AG20443 (cell line): ENCODE measurements around the gene ADK.
"Not testable (repeated sequence)": the region's sequence is repeated elsewhere in the genome, so short reads cannot be mapped to it uniquely, and the experiment has no call there.

Experiments
- DNase-seq: peaks from one replicate; pipeline ENCODE4 v3.0.0; 2012; ENCODE audit warnings: low spot score, mixed read lengths

Gene ADK

DNA sequence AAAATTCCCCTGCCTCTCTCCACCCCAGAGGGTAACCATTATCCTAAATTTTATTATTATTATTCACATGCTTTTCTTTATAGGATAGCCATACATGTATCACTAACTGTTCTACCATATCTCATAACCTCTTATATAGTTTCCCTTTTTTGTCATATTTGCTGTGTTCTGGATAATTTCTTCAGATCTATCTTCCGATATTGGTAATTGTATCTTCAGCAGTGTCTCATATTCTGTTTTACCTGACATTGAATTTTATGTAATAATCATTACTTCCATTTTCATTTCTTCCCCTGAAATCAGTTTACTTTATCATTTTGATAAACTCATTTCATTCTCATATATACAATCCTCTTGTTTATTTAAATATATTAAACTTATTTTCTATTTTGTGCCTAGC is 273.5 kb downstream of the ADK start:
- no peak for DNase-seq

- no peak for DNase-seq
These were observed 274.5 kb downstream of the ADK start for GRCh38 chr10:74425456-74426001.

DNA sequence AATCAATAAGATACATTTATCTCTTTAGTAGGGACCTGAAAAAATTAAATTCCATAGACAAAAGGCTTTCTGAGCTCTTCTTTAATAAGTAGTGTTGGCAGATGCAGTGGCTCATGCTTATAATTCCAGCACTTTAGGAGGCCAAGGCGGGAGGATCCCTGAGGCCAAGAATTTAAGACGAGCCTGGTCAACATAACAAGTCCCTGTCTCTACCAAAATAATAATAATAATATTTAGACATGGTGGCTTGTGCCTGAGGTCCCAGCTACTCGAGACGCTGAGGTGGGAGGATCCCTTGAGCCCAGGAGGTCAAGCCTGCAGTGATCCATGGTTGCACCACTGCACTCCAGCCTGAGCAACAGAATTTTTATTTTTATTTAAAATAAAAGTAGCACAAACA is 280.8 kb downstream of the ADK start:
- DNase-seq = no peak

GRCh38 chr10:74432841-74433594 is 282.0 kb downstream of the ADK start:
- peak; percentile 41 for DNase-seq

DNA sequence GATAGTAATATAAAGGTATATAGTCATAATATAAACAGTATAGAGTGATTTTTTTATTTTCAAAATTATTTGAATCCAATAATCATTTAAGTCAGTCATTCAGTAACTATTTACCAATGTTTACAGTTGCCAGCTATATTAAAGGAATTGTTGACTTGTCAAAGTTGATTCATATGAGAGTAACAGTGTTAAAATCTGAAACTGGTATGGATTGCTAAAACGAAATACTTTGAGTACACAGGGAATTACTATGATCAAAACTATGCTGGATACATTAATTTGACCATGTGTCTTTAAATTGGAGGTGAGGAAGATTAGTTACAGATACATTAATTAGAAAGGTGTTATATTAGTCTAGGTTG is 282.6 kb downstream of the ADK start:
- no peak for DNase-seq

- no peak for DNase-seq
These were observed 283.0 kb downstream of the ADK start for GRCh38 chr10:74433993-74434392.

DNA sequence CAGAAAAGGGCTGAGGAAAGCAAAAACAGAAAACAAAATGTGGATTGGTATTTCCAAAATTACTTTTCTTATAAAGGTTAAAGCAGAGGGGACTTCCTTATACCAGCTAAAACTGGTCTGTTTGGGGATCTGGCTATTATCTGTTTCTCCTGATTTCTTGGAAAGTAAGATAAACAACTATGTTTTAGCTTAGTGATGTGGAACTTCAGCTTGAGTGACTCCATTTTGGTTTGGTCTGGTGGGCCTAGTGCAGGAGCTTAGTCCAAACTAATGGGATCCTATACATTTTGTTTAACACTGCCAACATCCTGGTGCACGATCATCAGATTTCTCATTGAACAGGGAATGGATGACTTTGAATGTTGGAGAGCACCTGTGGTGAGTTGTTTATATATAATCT is 283.5 kb downstream of the ADK start:
- no peak for DNase-seq

- DNase-seq = no peak
These were observed 285.6 kb downstream of the ADK start for GRCh38 chr10:74436523-74437170.

GRCh38 chr10:74437822-74438221 is 286.8 kb downstream of the ADK start:
- DNase-seq = peak; percentile 44

DNA sequence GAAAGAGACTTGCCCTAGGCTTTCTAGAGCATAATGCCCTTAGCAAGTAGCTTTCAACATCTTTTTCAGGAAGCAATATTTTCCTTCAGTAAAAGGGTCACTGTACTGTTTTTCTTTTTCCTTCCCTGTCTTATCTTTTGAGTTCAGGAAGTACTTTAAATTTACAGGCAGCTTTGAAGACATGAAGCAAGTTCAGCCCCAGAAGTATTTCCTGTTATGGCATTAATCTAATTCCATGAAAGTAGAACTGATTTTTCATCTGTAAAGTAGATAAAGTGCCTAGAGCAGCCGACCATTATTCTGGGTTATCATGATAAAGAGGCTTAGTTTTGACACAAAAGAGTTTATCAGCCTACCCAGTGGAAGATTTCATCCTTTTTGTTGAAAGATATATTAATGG is 288.2 kb downstream of the ADK start:
- DNase-seq = no peak

GRCh38 chr10:74445493-74445892 is 294.5 kb downstream of the ADK start:
- DNase-seq = no peak

GRCh38 chr10:74450602-74451001 is 299.6 kb downstream of the ADK start:
- no peak for DNase-seq

GRCh38 chr10:74451127-74451829 is 300.3 kb downstream of the ADK start:
- no peak for DNase-seq

- no peak for DNase-seq
These were observed 302.1 kb downstream of the ADK start for GRCh38 chr10:74453169-74453568.

DNA sequence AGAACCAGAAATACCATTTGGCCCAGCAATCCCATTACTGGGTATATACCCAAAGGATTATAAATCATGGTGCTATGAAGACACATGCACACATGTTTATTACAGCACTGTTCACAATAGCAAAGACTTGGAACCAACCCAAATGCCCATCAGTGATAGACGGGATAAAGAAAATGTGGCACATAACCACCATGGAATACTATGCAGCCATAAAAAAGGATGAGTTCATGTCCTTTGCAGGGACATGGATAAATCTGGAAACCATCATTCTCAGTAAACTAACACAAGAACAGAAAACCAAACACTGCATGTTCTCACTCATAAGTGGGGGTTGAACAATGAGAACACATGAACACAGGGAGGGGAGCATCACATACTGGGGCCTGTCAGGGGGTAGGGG is 306.5 kb downstream of the ADK start:
- DNase-seq = not testable (repeated sequence)

DNA sequence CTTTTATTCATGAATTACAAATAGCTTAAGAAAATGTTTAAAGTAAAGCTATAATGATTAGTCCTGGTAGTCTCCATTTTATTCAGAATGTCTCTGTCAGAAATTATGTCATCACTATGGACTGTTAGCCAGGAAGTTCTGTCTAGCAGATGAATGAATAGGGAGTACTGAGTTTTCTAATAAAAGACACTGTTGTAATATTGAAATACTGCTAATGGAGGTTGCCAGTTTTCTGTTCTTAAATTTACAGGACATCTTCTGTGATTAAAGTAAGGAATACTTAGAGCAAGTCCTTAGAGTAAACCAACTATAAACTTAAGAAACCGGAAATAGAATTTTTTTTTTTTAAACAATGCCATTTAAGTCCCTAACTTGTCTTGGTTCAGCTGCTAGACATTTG is 309.8 kb downstream of the ADK start:
- peak; percentile 5 for DNase-seq

- no peak for DNase-seq
These were observed 323.1 kb downstream of the ADK start for GRCh38 chr10:74474022-74474713.

GRCh38 chr10:74476162-74476706 is 325.2 kb downstream of the ADK start:
- not testable (repeated sequence) for DNase-seq

DNA sequence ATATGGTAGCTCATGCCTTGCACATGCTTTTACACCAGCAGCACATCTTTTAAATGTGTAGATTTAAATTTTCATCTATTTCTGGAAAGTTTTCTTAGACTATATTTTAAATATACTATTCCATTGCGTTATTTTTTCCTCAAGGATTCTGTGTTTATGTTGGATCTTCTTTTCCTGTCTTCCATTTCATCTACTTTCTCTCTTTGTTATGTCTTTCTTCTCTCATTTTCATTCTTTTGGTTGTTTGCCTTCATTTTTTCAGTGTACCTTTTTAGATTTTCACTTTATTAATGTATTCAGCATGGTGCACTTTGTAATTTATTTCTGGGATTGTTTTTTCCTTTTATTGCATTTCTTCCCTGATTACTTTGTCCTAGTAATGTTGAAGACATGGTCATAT is 329.8 kb downstream of the ADK start:
- DNase-seq = no peak

DNA sequence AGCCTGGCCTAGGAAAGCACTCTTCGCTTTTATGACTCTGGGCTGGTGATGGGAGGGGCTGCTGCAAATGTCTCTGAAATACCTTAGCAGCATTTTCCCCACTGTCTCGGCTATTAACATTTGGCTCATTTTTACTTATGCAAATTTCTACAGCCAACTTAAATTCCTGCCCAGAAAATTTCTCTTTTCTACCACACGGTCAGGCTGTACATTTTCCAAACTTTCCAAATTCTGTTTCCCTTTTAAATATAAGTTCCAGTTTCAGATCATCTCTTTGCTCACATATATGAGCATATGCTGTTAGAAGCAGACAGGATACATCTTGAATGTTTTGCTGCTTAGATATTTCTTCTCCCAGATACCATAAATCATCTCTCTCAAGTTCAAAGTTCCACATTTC is 332.3 kb downstream of the ADK start:
- DNase-seq = no peak

- DNase-seq = no peak
These were observed 334.3 kb downstream of the ADK start for GRCh38 chr10:74485283-74485682.

DNA sequence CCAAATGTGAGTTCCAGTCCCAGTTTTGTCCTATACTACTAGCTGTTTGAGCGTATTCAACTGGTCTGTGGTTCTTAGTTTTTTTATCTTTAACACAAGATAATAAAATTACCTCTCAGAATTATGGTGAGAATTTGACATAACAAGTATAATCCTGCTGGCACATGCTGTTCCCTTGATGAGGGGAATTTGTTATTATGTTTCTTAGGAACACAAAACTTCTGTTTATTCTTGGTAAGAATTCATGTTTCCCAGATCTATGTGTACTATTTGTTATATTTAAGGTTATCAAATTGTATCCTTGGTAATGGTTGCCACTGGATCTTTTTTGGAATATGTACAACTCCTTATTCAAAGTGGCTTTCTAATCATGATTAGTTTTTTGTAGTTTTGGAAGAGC is 335.6 kb downstream of the ADK start:
- no peak for DNase-seq
